LNCAP (cell line): Measurements from ENCODE around the gene TBPL1.

Experiments used
- TF ChIP-seq, protein P1 (sequence below): fragments of 450-650 bp; IDR thresholded peaks from 2 replicates; pipeline ENCODE4 v1.5.1; 2017; ENCODE audit warnings: mild to moderate bottlenecking

TBPL1 gene

DNA sequence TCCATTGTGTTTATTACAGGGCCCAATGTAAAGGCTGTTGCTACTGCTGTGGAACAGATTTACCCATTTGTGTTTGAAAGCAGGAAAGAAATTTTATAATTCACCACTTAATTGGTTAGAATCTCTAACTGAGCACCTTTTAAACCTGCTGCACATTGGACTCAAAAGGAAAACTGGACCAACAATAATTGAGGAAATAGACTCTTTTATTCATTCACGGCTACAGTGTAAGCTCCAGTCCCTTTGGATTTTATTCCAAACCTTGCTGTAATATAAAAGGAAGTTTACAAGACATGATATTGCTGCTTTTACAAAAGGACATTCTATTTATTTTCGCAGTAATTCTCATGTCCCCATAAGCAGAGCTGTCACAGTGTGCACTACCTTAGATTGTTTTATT is 33.9 kb downstream of the TBPL1 start:
- TF ChIP-seq, protein P1, sequence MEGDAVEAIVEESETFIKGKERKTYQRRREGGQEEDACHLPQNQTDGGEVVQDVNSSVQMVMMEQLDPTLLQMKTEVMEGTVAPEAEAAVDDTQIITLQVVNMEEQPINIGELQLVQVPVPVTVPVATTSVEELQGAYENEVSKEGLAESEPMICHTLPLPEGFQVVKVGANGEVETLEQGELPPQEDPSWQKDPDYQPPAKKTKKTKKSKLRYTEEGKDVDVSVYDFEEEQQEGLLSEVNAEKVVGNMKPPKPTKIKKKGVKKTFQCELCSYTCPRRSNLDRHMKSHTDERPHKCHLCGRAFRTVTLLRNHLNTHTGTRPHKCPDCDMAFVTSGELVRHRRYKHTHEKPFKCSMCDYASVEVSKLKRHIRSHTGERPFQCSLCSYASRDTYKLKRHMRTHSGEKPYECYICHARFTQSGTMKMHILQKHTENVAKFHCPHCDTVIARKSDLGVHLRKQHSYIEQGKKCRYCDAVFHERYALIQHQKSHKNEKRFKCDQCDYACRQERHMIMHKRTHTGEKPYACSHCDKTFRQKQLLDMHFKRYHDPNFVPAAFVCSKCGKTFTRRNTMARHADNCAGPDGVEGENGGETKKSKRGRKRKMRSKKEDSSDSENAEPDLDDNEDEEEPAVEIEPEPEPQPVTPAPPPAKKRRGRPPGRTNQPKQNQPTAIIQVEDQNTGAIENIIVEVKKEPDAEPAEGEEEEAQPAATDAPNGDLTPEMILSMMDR, result no peak

- TF ChIP-seq, protein P1, result no peak
These were observed 36.5 kb downstream of the TBPL1 start for GRCh38 chr6:133989525-133989924.

- TF ChIP-seq, protein P1, result no peak
These were observed 37.3 kb downstream of the TBPL1 start for GRCh38 chr6:133990321-133990720.

GRCh38 chr6:133991096-133991593 is 38.1 kb downstream of the TBPL1 start:
- TF ChIP-seq, protein P1, result no peak

- TF ChIP-seq, protein P1, result no peak
These were observed 40.1 kb downstream of the TBPL1 start for GRCh38 chr6:133992992-133993680.

GRCh38 chr6:133995296-133995695 is 42.3 kb downstream of the TBPL1 start:
- TF ChIP-seq, protein P1, result no peak

- TF ChIP-seq, protein P1, result no peak
These were observed 42.7 kb downstream of the TBPL1 start for GRCh38 chr6:133995758-133996157.
